GM21619 (cell line): ENCODE measurements around the gene CGRRF1.

Experiments used
- ATAC-seq: cut with Tn5 transposase; IDR thresholded peaks from one replicate; pipeline ENCODE4 v1.9.1; 2021; ENCODE audit not compliant: unreplicated experiment

The CGRRF1 gene, protein sequence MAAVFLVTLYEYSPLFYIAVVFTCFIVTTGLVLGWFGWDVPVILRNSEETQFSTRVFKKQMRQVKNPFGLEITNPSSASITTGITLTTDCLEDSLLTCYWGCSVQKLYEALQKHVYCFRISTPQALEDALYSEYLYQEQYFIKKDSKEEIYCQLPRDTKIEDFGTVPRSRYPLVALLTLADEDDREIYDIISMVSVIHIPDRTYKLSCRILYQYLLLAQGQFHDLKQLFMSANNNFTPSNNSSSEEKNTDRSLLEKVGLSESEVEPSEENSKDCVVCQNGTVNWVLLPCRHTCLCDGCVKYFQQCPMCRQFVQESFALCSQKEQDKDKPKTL

DNA sequence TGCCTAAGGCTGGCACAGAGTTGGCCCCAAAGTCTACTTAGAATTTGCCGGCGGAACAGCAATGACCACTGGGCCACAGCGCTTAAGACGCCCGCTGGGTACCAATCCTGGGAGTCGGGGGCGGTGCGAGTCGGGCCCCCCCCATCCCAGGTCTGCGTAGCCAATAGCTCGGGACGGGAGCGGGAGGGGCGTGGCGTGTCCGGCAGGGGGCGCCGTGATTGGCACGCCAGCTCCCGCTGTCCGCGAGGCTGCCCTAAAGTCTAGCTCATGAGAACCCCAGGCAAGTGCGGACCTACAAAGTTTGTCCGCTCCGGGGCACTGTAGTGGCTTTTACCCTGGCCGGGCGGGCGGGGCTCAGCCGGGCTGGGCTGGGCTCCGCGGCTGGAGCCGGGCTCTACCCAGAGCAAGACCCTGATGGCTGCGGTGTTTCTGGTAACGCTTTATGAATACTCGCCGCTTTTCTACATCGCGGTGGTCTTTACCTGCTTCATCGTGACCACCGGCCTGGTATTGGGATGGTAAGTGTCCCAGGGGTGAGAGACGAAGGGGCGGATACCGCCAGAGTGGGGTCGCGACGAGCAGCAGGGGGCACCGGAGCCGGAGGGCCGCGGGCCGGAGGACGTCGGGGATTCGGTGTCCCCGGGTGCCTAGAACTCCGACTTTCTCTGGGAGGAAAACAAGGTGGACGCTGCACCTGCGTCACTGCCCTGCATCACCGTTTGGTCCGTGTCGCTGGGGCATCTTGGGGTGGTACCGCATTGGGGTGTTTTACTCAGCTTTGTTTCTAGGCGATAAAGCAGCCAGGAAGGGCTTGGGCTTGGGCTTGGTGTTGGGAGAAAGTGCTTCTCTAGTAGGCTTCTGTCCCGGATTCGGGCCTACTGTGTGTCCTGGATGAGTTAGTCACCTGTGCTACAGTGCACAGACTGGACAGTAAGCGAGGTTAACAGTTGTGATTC, at the start of gene CGRRF1:
TSS of gene CGRRF1 (plus strand) at position 361 of the 956 bp plus-strand sequence. CDS start at position 415, 54 bp downstream.
- ATAC-seq: peak; percentile 90

DNA sequence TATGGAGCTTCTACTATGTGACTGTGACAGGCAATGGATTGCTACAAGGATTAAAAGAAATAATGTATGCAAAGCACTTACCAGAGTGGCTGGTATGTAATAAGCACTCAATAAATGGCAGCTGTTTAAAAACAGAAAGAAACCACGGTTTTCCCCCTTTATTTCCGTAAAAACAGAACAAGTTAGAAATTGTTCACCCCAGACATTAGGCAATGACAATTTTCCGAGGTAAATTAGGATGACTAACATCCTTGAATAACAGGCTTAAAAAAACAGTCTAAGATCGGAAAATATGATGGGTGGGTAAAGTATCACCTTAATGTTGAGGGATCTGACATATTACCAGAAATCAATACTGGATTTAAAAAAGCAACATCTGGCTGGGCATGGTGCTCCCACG, 47.7 kb upstream of the CGRRF1 start:
- ATAC-seq: no peak

DNA sequence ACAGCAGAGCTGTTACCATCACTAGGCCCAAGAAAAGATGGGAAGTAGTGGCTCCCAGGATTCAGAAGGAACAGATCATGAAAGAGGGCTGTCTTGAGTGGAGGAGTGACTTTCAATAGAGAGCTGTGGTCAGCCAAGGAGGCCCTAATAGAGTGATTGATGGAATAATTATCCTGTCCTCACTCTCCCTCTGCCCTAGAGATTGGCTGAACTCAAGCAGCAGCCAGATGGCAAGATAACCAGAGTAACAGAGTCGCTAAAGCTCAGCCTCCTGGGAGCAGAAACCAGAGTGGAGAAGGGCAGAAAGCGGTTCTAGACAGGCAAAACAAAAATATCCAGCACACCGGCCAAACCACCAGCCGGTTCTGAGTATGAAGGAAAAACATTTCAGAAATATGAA, 44.1 kb upstream of the CGRRF1 start:
- no peak for ATAC-seq

DNA sequence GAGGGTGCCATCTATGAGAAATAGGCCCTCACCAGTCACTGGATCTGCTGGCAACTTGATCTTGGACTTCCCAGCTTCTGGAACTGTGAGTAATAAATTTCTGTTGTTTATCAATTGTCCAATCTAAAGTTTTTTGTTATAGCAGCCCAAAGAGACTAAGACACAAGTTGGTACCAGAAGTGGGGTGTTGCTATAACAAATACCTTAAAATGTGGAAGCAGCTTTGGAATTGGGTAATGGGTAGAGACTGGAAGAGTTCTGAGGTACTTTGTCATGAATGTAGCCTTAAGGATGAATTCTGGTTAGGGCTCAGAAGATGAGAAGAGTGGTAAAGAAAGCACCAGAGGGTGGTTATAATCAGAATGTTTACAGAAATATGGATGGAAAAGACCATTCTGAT, 42.4 kb upstream of the CGRRF1 start:
- ATAC-seq: no peak

DNA sequence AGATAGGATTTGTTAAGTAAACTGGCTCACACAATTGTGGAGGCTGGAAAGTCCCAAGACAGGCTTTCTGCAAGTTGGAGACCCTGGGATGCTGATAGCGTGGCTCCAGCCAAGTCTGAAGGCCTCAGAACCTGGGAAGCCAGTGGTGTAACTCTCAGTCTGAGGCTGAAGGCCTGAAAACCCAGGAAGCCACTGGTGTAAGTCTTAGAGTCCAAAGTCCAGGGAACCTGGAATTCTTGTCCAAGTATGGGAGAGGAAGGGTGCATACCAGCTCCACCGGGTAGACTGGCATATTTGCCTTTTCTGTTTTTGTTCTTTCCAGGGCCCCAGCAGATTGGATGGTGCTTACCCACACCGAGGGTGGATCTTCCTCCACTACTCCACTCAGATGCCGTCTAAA, 39.0 kb upstream of the CGRRF1 start:
- no peak for ATAC-seq

DNA sequence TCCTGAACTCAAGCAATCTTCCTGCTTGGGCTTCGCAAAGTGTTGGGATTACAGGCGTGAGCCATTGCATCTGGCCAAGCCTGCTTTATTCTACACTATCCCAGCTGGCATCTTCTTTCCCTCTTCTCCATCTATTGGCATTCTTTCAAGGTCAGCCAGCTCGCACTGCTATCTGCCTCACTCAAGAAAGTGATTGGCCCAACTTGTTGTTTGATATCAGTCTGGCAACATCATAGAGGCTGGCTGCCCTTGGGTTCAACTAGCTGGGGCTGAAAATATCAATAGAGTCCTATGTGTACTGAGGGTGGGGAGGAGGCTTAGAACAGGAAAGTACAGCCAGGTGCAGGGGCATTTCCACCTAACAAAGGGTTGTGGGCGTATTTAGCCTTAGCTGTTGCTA, 38.1 kb upstream of the CGRRF1 start:
- no peak for ATAC-seq

DNA sequence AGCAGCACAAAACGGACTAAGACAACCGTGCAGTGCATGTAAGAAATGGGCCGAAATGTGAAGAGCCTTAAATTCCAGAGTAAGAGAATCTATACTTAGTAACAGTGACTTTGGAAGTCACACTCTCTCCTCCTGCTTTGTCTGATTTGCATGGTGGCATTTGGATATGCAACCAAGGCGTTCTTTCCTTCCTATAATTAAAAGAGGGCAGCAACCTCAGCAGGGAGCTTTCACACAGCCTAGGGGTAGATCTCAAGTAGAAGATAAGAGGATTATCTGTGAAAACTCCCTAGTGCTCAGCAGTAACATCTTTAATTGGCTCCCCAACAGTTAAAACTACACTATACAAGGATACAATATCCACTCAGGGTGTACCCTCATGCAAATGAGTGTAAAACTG, 37.4 kb upstream of the CGRRF1 start:
- no peak for ATAC-seq

DNA sequence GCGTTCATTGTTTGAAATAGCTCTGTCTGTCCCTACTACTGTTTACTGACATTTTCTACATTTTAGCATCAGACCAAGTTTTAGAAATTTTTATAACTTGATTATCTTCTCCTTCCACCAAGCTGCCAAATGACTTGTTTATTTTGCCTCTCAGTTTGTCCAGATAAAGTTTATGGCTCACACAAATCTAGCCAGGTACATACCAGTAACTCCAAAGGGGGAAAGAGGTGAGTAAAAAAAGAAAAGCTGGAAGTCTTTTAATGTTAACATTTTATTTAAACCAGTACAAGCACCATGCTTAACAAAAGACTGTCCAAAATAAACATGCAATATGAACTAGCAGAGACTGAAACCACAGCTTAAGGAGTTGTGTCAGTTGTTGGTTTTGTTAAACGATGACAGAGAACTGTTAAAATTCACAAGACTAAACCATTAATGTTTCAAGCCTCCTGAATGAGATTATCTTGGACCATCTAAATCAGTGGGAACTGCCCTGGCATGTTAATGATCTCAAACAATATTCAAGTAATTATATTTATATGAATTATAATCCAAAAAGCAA, 35.4 kb upstream of the CGRRF1 start:
- no peak for ATAC-seq

DNA sequence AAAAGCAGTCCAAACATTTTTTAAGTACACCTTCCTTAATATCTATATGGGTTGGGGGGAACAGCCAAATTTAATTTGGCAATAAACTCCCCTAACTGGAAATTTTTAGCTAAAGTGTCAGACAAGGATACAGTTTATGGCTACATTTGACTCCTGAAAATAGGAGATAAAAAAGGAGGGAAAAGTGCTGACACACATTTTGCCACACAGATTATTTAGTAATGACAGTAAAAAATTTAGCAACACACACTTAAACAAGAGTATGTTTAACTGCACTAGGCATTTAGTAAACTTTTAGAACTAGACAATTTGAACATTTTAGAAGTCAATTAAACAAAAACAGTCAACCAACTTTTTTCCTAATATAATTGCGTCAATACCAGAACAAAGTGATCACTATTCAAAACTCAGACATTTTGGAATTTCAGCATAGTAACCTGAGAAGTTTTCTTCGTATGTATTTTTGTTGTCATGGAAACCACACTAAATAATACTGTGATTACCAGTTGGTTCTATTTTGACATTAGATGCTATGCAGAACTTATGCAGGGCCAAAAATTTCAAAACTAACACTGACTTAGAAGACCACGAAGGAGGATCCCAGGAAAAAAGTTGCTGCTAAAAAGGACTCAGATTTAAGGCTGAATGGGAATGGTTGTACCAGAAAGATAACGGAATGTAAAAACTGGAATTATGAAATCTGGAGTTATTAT, 34.4 kb upstream of the CGRRF1 start:
- ATAC-seq: no peak

DNA sequence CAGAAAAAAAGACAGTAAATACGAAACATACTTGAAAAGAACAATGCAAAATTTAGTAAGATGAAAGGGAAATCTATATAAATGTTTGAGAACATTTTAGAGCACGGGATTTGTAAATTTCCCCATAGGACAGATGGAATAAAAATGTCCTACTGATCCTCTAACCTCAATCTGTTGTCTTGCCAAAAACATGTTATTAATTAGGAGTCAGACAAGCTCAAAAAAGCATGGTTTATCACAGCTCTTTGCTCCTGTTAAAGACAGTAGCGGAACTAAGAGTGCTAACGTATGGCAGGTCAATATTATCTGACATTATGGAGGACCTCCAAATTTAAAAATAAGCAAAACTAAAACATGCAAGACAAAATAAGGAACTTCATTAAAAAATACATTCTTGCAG, 33.8 kb upstream of the CGRRF1 start:
- ATAC-seq: no peak

DNA sequence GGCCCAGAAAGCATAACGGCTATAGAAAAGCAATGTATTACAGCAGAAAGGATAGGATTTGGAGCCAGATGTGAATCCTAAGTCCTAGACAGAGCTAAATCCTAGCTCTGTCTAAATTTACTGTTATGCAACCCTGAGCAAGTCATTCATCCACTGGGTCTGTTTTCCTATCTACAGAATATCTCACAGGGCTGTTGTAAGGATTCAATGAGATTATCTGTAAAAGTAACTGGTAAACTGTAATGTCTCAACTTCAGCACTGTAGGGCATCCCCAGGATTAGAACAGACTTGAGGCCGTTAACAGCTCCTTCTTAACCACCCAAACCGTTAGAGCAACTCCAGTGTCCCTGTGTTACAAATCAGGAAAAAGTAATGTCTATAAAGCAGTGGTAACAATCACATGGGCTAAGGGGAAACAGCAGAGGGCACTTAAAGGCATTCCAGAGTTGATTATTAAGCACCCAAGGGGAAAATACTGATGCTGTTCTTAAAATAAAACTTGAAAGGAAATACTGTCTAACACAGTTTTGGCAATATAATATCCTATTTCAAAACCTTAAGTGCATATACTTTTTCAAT, 31.0 kb upstream of the CGRRF1 start:
- no peak for ATAC-seq

DNA sequence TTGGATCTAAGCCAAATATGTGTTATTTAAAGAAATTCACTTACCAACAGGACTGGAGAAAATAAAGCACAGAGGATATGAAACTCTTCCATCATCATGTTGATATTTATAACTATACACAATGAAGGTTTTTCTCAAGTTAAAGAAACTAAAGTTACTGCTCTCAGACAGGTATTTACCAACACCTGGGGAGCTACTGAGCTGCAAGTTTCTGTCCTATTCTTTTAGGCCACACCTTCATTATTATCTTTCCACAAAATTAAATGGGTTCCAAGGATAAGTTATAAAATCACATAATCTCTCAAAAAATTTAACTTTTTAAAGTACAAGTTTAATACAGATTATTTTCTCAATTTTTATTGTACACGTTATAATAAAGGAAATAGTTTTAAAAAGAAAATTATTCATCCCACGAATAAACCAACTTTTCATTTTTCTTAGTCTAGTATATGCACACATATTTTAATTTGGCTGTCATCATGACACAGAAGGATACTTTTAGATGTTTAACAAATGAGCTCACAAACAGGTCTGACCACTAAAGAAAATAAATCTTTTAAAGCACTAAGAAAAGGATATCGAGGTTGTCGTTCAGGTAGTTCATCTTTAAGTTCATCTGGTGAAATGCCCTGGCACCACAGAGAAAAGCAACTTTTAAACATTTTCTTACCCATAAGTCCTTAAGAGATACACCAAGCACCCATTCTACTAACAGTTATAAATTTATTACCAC, 28.7 kb upstream of the CGRRF1 start:
- ATAC-seq: no peak

DNA sequence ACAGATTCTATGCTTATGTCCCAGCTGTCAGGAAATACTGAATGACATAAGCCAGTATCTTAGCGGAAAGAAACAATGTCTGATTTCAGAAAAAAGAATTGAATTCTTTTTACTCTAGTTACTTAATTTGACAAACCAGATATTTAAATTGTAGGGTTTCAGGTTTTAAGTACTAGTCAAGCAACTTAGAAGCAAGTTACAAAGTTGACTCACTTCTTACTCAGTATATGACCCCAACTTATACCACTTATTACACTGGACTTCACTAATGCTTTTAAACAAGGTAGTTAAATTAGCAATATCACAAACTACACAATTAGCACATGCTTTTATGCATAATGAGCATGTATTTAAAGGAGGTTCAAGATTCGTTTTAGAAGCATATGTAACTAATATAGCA, 28.0 kb upstream of the CGRRF1 start:
- ATAC-seq: no peak

DNA sequence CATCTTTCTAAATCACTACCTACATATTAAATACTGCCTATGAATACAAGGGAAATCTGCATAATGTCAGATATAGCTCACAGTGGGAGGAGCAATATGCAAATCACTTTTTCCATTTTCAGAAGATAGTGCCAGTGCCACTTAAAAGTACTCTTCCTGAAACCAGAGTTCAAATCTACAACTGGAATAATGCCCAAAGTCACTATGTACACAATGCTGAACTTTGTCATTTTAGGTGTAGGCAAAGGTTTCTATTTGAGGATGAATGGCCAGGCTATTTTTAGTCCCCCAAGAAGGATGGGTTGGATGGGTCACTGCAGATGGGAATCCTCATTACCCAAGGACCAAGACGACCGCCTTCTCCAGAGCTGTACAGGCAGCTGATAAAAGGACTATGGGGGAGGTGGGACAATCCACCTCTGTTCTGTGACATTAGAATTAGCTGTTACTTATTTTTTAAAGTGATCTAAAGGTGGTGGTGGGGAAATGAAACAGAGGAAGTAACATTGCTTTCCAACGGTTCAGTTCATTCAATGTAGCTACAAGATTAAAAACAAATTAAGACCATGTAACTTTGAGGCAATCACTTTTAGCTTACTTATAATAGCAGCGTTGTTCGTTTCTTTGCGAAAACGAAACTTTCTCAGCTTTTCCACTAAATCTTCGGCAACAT, 26.5 kb upstream of the CGRRF1 start:
- no peak for ATAC-seq

DNA sequence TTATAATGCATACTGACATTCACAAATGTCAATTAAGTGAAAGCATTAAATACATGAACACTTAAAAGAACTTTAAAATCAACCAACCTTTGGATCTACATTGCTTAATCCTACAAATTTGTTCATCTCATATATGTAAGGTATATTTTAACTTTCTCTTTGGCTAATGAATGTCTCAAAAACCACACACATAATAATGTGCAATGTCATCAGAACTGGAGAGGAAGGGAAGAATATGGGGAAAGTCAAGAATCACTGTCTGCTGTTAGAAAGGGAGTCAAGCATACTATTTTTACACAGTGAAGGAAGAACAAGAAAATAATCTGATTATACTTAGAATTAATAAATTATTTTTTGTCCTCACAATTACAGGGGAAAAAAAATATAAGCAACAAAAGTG, 25.9 kb upstream of the CGRRF1 start:
- no peak for ATAC-seq

DNA sequence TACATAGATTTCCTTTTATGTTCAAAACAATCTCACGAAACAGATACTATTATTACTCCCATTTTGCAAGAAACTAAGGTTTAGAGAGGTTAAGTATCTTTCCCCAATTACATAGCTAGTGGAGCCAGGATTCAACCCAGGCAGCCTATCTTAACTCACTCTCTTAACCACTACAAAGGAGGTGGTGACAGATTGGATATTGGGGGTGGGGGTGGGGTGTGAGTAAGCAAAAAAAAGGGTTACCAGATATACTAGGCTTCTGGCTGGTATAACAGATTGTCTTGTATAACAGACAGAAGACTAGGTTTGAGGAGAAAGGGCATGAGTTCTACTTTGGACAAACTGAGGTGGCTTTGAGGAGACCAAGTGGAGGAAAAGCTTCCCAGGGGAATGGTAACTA, 23.0 kb upstream of the CGRRF1 start:
- no peak for ATAC-seq

DNA sequence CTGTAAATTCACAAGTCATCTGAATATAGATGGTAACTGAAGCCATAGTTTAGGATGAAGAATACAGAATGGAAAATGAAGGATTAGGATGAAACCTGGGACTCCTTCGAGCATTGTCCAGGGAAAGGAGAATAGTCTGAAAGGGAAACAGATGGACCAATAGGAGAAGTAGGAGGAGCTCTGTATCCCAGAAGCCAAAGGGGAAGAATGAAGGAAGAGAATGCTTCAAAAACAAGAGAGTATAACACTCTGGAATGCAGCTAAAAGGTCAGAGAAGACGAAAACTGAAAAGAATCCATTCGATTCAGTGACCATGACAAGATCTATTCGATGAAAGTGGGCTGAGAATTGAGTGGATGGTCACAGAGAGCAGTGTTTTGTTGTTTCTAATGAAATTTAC, 21.9 kb upstream of the CGRRF1 start:
- ATAC-seq: no peak

DNA sequence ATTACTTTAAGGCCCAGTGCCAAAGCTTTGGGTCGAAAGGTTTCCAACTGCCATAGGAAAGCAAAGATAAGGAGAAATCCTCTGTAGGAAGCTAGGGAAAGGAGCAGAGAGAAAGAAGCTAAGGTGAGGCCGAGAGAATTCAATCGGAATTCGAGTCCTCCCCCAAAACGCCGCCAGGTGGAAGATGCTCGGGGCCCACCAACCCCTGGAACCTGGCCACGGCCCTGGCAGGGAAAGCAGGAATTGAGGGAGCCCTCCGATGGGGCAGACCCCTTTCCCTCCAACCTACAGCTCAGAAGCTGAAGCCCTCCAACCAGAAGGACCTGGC, 21.4 kb upstream of the CGRRF1 start:
- peak; percentile 29 for ATAC-seq

DNA sequence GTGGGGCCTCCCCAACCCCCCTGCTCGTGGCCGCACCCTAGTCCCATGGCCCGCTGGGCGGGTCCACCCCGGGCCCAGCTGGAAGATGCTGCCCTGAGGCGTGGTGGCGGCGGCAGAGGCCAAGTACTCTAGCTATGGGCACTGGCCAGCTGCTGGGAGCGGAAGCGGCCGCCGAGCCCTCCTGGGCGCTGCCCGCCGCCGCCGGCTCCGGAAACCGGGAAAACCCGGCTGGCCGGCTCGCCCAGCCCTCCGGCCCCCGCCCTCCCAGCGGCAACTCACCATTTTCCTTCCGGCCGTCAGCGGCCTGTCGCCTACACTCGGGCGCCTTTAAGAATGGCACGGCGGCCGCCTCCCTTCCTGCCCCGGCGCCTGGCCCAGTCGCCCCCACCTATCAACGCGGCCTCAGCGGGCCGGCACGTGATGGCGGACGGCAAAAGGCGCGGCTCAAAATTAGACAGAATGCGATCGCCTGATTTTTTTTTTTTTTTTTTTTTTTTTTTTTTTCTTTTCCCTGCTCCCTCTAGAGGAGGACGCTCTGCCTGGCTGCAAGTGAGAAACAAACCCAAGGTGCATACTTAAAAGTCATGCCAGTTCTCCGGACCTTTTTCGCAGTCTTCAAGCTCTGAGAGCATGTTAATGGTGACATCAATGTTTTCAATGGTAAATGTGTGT, 20.9 kb upstream of the CGRRF1 start, which contains the start of gene GMFB:
TSS of gene GMFB (minus strand) at position 335 of the 672 bp plus-strand sequence. CDS start at position 282, 53 bp downstream.
- ATAC-seq: peak; percentile 88
